Measurements from ENCODE around the gene APOL5. TPM values are rescaled to one million over a fixed set of nuclear protein-coding genes. Genes with fewer than 3 reads are reported as not detected.

The APOL5 gene
- total and polyA plus RNA-seq, 4 experiments from 2014 or later, result not detected

- intact Hi-C loops (cut with micrococcal nuclease), result no loop called here
- CTCF ChIA-PET (ENCODE audit: partially characterized antibody), result interaction anchor here (1.0 kb wide), 1 partner anchor 113 kb away, joined by 6 read pairs; no protein-coding TSS in a partner anchor
- H3K36me3 ChIP-seq (ENCODE audit: insufficient read depth, low read length), result no peaks in the 10 kb centered on the region
- Mint-ChIP-seq H3K27me3 (peaks cover 2 to 5% of the 10 kb centered on the region in 2 donors), H3K27ac (no peak overlapping the region), H3K4me3 (no peak overlapping the region), H3K36me3 (no peaks in the 10 kb centered on the region), H3K4me1 (no peaks in the 10 kb centered on the region), H3K9me3 (no peaks in the 10 kb centered on the region)
- no peaks in the 10 kb centered on the region for H3K9me3 ChIP-seq (ENCODE audit: control insufficient read depth in 1 of 2, low read length in 2 of 2)
- no peaks in the 10 kb centered on the region for H3K27me3 ChIP-seq (ENCODE audit: insufficient read depth, low read length)
- POLR2A ChIA-PET (ENCODE audit: partially characterized antibody), result no interaction called here
- H3K27ac ChIP-seq (ENCODE audit: low read depth, low read length), result no peak overlapping the region
- no peak for DNase-seq
- no peaks in the 10 kb centered on the region for H3K4me1 ChIP-seq (ENCODE audit: insufficient read depth, low read length)
- H3K4me3 ChIP-seq (ENCODE audit: low read length in 2 of 2), result no peak overlapping the region
Measured at GRCh38 chr22:35739931-35740380, 22.3 kb downstream of the APOL5 start.

- no peak for DNase-seq
- Histone ChIP-seq H3K36me3 (ENCODE audit: insufficient read depth, low read length) (no peaks in the 10 kb centered on the region), H3K4me3 (ENCODE audit: low read length in 2 of 2) (no peak overlapping the region), H3K9me3 (ENCODE audit: control insufficient read depth in 1 of 2, low read length in 2 of 2) (no peaks in the 10 kb centered on the region), H3K27me3 (ENCODE audit: insufficient read depth, low read length) (no peaks in the 10 kb centered on the region), H3K4me1 (ENCODE audit: insufficient read depth, low read length) (no peaks in the 10 kb centered on the region), H3K27ac (ENCODE audit: low read depth, low read length) (no peak overlapping the region)
- intact Hi-C loops (cut with micrococcal nuclease), result no loop called here
- Mint-ChIP-seq H3K4me1 (no peaks in the 10 kb centered on the region), H3K9me3 (no peaks in the 10 kb centered on the region), H3K4me3 (no peak overlapping the region), H3K36me3 (no peaks in the 10 kb centered on the region), H3K27me3 (peaks cover 2 to 5% of the 10 kb centered on the region in 2 donors), H3K27ac (no peak overlapping the region)
- POLR2A ChIA-PET (ENCODE audit: partially characterized antibody), result no interaction called here
- CTCF ChIA-PET (ENCODE audit: partially characterized antibody), result interaction anchor here (1.0 kb wide), 2 partner anchors 114 to 116 kb away, joined by 3 to 6 read pairs; no protein-coding TSS in a partner anchor
Measured at GRCh38 chr22:35740616-35741015, 22.9 kb downstream of the APOL5 start.

GRCh38 chr22:35742342-35743100 lies 24.8 kb downstream of the APOL5 start:
- Histone ChIP-seq H3K27me3 (ENCODE audit: insufficient read depth, low read length) (no peaks in the 10 kb centered on the region), H3K4me1 (ENCODE audit: insufficient read depth, low read length) (no peaks in the 10 kb centered on the region), H3K27ac (ENCODE audit: low read depth, low read length) (no peak overlapping the region), H3K36me3 (ENCODE audit: insufficient read depth, low read length) (no peaks in the 10 kb centered on the region), H3K4me3 (ENCODE audit: low read length in 2 of 2) (no peak overlapping the region), H3K9me3 (ENCODE audit: control insufficient read depth in 1 of 2, low read length in 2 of 2) (no peaks in the 10 kb centered on the region)
- CTCF ChIA-PET (ENCODE audit: partially characterized antibody), result no interaction called here
- POLR2A ChIA-PET (ENCODE audit: partially characterized antibody), result no interaction called here
- H3K36me3 Mint-ChIP-seq, result no peaks in the 10 kb centered on the region
- no peaks in the 10 kb centered on the region for H3K9me3 Mint-ChIP-seq
- no peak overlapping the region for H3K4me3 Mint-ChIP-seq
- intact Hi-C loops (cut with micrococcal nuclease), result no loop called here
- peaks cover 3 to 5% of the 10 kb centered on the region in 2 donors for H3K27me3 Mint-ChIP-seq
- DNase-seq, result no peak
- H3K4me1 Mint-ChIP-seq, result no peaks in the 10 kb centered on the region
- H3K27ac Mint-ChIP-seq, result no peak overlapping the region

GRCh38 chr22:35743326-35743860 lies 25.7 kb downstream of the APOL5 start:
- no peak for DNase-seq
- H3K27ac Mint-ChIP-seq, result no peak overlapping the region
- Histone ChIP-seq H3K4me3 (ENCODE audit: low read length in 2 of 2) (no peak overlapping the region), H3K27ac (ENCODE audit: low read depth, low read length) (no peak overlapping the region), H3K4me1 (ENCODE audit: insufficient read depth, low read length) (no peaks in the 10 kb centered on the region), H3K27me3 (ENCODE audit: insufficient read depth, low read length) (no peaks in the 10 kb centered on the region), H3K9me3 (ENCODE audit: control insufficient read depth in 1 of 2, low read length in 2 of 2) (no peaks in the 10 kb centered on the region), H3K36me3 (ENCODE audit: insufficient read depth, low read length) (no peaks in the 10 kb centered on the region)
- H3K9me3 Mint-ChIP-seq, result no peaks in the 10 kb centered on the region
- H3K36me3 Mint-ChIP-seq, result no peaks in the 10 kb centered on the region
- intact Hi-C loops (cut with micrococcal nuclease), result no loop called here
- ChIA-PET CTCF (ENCODE audit: partially characterized antibody) (no interaction called here), POLR2A (ENCODE audit: partially characterized antibody) (interaction anchor here (0.6 kb wide), 1 partner anchor 313 kb away, joined by 3 read pairs; no protein-coding TSS in a partner anchor)
- H3K4me3 Mint-ChIP-seq, result no peak overlapping the region
- peaks cover 3 to 5% of the 10 kb centered on the region in 2 donors for H3K27me3 Mint-ChIP-seq
- no peaks in the 10 kb centered on the region for H3K4me1 Mint-ChIP-seq

GRCh38 chr22:35746248-35746647 lies 28.6 kb downstream of the APOL5 start:
- Mint-ChIP-seq H3K4me3 (no peak overlapping the region), H3K27ac (no peak overlapping the region), H3K4me1 (no peaks in the 10 kb centered on the region), H3K9me3 (no peaks in the 10 kb centered on the region), H3K27me3 (peaks cover 3 to 5% of the 10 kb centered on the region in 2 donors), H3K36me3 (no peaks in the 10 kb centered on the region)
- H3K4me3 ChIP-seq (ENCODE audit: low read length in 2 of 2), result no peak overlapping the region
- no peak for DNase-seq
- CTCF ChIA-PET (ENCODE audit: partially characterized antibody), result no interaction called here
- H3K4me1 ChIP-seq (ENCODE audit: insufficient read depth, low read length), result no peaks in the 10 kb centered on the region
- no peaks in the 10 kb centered on the region for H3K36me3 ChIP-seq (ENCODE audit: insufficient read depth, low read length)
- intact Hi-C loops (cut with micrococcal nuclease), result no loop called here
- no peaks in the 10 kb centered on the region for H3K9me3 ChIP-seq (ENCODE audit: control insufficient read depth in 1 of 2, low read length in 2 of 2)
- H3K27me3 ChIP-seq (ENCODE audit: insufficient read depth, low read length), result no peaks in the 10 kb centered on the region
- POLR2A ChIA-PET (ENCODE audit: partially characterized antibody), result no interaction called here
- H3K27ac ChIP-seq (ENCODE audit: low read depth, low read length), result no peak overlapping the region

- no peak overlapping the region for H3K4me3 ChIP-seq (ENCODE audit: low read length in 2 of 2)
- H3K36me3 ChIP-seq (ENCODE audit: insufficient read depth, low read length), result no peaks in the 10 kb centered on the region
- H3K9me3 ChIP-seq (ENCODE audit: control insufficient read depth in 1 of 2, low read length in 2 of 2), result no peaks in the 10 kb centered on the region
- Mint-ChIP-seq H3K4me1 (no peaks in the 10 kb centered on the region), H3K27me3 (peaks cover 3% of the 10 kb centered on the region in 2 donors), H3K36me3 (no peaks in the 10 kb centered on the region), H3K9me3 (no peaks in the 10 kb centered on the region), H3K4me3 (no peak overlapping the region), H3K27ac (no peak overlapping the region)
- H3K27me3 ChIP-seq (ENCODE audit: insufficient read depth, low read length), result no peaks in the 10 kb centered on the region
- no peak overlapping the region for H3K27ac ChIP-seq (ENCODE audit: low read depth, low read length)
- CTCF ChIA-PET (ENCODE audit: partially characterized antibody), result no interaction called here
- intact Hi-C loops (cut with micrococcal nuclease), result no loop called here
- POLR2A ChIA-PET (ENCODE audit: partially characterized antibody), result no interaction called here
- H3K4me1 ChIP-seq (ENCODE audit: insufficient read depth, low read length), result no peaks in the 10 kb centered on the region
- DNase-seq, result no peak
Measured at GRCh38 chr22:35746946-35747703, 29.5 kb downstream of the APOL5 start.

- POLR2A ChIA-PET (ENCODE audit: partially characterized antibody), result no interaction called here
- H3K4me1 ChIP-seq (ENCODE audit: insufficient read depth, low read length), result no peaks in the 10 kb centered on the region
- Mint-ChIP-seq H3K27ac (no peak overlapping the region), H3K4me3 (no peak overlapping the region), H3K27me3 (peaks cover 0 to 3% of the 10 kb centered on the region in 2 donors), H3K36me3 (no peaks in the 10 kb centered on the region), H3K9me3 (no peaks in the 10 kb centered on the region), H3K4me1 (no peaks in the 10 kb centered on the region)
- H3K4me3 ChIP-seq (ENCODE audit: low read length in 2 of 2), result no peak overlapping the region
- no peaks in the 10 kb centered on the region for H3K9me3 ChIP-seq (ENCODE audit: control insufficient read depth in 1 of 2, low read length in 2 of 2)
- no peaks in the 10 kb centered on the region for H3K36me3 ChIP-seq (ENCODE audit: insufficient read depth, low read length)
- no peaks in the 10 kb centered on the region for H3K27me3 ChIP-seq (ENCODE audit: insufficient read depth, low read length)
- DNase-seq, result no peak
- no peak overlapping the region for H3K27ac ChIP-seq (ENCODE audit: low read depth, low read length)
- intact Hi-C loops (cut with micrococcal nuclease), result no loop called here
- CTCF ChIA-PET (ENCODE audit: partially characterized antibody), result no interaction called here
Measured at GRCh38 chr22:35749808-35750207, 32.1 kb downstream of the APOL5 start.

Data from CD4-positive, alpha-beta memory T cell (primary cell).